ENCODE results near the gene PPP2R3B.

DNA sequence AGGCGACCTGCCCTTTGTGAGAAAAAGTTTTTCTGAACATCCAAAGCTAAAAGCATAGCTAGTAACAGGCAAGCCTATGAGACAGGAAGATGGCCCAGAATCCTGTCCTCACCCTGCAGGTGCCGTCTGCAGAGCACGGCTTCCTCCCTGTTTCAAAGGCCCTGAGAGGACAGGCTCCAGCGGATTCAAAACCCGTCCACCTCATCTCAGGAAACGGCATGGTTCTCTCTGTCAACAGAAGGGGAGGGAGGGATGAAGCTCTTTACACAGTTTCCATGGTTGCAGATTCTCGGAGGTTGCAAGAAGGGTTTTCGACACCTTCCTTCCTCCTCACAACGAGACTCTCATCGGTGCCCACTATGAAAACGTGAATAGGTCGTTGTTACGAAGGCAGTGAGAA is 8.3 kb downstream of the PPP2R3B start:
- TF ChIP-seq, protein P1, sequence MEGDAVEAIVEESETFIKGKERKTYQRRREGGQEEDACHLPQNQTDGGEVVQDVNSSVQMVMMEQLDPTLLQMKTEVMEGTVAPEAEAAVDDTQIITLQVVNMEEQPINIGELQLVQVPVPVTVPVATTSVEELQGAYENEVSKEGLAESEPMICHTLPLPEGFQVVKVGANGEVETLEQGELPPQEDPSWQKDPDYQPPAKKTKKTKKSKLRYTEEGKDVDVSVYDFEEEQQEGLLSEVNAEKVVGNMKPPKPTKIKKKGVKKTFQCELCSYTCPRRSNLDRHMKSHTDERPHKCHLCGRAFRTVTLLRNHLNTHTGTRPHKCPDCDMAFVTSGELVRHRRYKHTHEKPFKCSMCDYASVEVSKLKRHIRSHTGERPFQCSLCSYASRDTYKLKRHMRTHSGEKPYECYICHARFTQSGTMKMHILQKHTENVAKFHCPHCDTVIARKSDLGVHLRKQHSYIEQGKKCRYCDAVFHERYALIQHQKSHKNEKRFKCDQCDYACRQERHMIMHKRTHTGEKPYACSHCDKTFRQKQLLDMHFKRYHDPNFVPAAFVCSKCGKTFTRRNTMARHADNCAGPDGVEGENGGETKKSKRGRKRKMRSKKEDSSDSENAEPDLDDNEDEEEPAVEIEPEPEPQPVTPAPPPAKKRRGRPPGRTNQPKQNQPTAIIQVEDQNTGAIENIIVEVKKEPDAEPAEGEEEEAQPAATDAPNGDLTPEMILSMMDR (IDR thresholded peaks at IDR 0.05), result no peak
- TF ChIP-seq POLR2A (IDR thresholded peaks at IDR 0.05), result no peak
